Progenitor cell of endocrine pancreas (in vitro differentiated cells): ENCODE data around the gene RARB. TPM values are rescaled to one million over a fixed set of nuclear protein-coding genes. Genes with fewer than 3 reads are reported as not detected.

Experiments used
- DNase-seq: peaks from one replicate; pipeline ENCODE4 v3.0.0; 2021; ENCODE audit warnings: low spot score; ENCODE audit not compliant: unreplicated experiment
- H3K27ac Mint-ChIP-seq: 2 replicates; pipeline ENCODE4 v1.8.0; 2021; ENCODE audit warnings: mild to moderate bottlenecking, moderate library complexity, mixed read lengths
- H3K27me3 Mint-ChIP-seq: 2 replicates; pipeline ENCODE4 v1.8.0; 2021; ENCODE audit warnings: mixed read lengths
- H3K36me3 Mint-ChIP-seq: 2 replicates; pipeline ENCODE4 v1.8.0; 2022; ENCODE audit warnings: mixed read lengths; ENCODE audit not compliant: insufficient read depth
- H3K4me1 Mint-ChIP-seq: 2 replicates; pipeline ENCODE4 v1.8.0; 2021; ENCODE audit warnings: low read depth, mixed read lengths
- H3K4me3 Mint-ChIP-seq: 2 replicates; pipeline ENCODE4 v1.8.0; 2021; ENCODE audit warnings: low read depth, mild to moderate bottlenecking, moderate library complexity, mixed read lengths
- H3K9me3 Mint-ChIP-seq: 2 replicates; pipeline ENCODE4 v1.8.0; 2021; ENCODE audit warnings: low read depth, mixed read lengths
- total RNA-seq: library from RNA; stranded (reverse); gene quantifications from 2 replicates; pipeline ENCODE4 v1.2.1, GENCODE V29; 2021
- TF ChIP-seq, protein P1 (sequence below): fragments of 200-600 bp; sonication (generic); IDR thresholded peaks from one replicate; pipeline ENCODE4 v1.5.0; 2021; ENCODE audit warnings: antibody characterized with exemption, mild to moderate bottlenecking; ENCODE audit not compliant: unreplicated experiment

RARB gene
- total RNA-seq, 1 donor from 2014 or later = 30.0 TPM

DNA sequence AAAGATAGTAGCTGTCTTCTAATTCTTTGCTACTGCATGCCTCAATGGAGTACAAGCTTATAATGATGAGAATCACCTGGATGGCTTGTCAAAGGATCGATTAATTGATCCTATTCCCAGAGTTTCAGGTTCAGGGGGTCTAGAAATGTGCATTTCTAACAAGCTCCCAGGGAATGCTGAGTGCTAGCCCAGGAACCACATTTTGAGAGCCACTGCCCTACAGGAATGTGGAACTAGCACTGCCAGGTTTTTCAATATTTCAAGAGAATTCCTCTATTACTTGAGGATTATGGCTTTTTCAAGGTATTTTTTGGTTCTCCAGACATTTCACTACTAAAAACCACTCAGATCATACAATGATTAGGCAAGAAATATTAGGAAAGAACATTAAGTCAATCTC is 52.7 kb downstream of the RARB start:
- H3K4me3 Mint-ChIP-seq = no peak overlapping the region
- no peaks in the 10 kb centered on the region for H3K9me3 Mint-ChIP-seq

DNA sequence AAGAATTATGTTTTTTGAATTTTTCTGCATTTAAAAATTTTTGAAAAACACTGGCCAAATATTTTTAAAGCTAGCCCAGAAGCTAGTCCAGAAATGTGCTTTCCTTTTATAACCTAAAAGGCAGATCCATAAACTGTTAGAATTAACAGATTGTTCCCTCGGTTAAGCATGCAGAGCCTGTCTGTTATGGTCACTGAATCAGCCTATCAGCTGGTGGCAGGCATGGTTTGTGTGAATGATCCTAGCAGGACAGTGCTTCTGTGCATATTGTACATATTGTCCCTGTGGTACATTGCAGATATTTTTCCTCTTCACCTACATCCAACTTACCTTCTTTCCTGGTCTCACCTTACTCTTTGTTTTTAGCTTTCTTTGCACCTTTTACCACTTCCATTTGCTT is 53.3 kb downstream of the RARB start:
- TF ChIP-seq, protein P1, sequence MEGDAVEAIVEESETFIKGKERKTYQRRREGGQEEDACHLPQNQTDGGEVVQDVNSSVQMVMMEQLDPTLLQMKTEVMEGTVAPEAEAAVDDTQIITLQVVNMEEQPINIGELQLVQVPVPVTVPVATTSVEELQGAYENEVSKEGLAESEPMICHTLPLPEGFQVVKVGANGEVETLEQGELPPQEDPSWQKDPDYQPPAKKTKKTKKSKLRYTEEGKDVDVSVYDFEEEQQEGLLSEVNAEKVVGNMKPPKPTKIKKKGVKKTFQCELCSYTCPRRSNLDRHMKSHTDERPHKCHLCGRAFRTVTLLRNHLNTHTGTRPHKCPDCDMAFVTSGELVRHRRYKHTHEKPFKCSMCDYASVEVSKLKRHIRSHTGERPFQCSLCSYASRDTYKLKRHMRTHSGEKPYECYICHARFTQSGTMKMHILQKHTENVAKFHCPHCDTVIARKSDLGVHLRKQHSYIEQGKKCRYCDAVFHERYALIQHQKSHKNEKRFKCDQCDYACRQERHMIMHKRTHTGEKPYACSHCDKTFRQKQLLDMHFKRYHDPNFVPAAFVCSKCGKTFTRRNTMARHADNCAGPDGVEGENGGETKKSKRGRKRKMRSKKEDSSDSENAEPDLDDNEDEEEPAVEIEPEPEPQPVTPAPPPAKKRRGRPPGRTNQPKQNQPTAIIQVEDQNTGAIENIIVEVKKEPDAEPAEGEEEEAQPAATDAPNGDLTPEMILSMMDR = no peak
- no peaks in the 10 kb centered on the region for H3K27me3 Mint-ChIP-seq
- H3K4me3 Mint-ChIP-seq = no peak overlapping the region
- H3K4me1 Mint-ChIP-seq = peaks cover 48% of the 10 kb centered on the region
- peak overlapping the region; percentile 29 for H3K27ac Mint-ChIP-seq
- H3K36me3 Mint-ChIP-seq = peaks cover 2% of the 10 kb centered on the region
- H3K9me3 Mint-ChIP-seq = no peaks in the 10 kb centered on the region
- no peak for DNase-seq

More for the DNA sequence above, 52.7 kb downstream of the RARB start:
- Mint-ChIP-seq H3K4me1 (peaks cover 46% of the 10 kb centered on the region), H3K36me3 (peaks cover 4% of the 10 kb centered on the region), H3K27ac (no peak overlapping the region), H3K27me3 (no peaks in the 10 kb centered on the region)
- TF ChIP-seq, protein P1 = no peak
- DNase-seq = no peak

DNA sequence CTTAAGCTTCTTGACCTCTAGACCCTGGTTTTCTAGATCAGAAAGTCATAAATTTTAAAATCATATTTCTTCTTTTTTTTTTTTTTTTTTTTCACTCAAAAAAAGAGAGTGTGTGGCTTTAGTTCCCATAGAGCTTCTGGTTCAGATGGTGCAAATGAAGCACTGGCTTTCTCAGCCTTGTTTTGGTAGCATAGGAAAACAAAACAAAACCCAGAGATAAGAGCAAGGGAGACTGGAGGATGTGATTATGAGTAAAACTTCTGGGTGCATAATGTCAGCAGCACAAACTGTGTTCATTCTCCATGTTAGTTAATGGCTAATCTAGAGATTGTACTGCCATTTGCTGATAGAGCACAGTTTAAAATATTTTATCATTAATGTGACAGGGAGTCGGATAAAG is 55.4 kb downstream of the RARB start:
- DNase-seq = no peak
- H3K4me1 Mint-ChIP-seq = peaks cover 55% of the 10 kb centered on the region
- no peak overlapping the region for H3K27ac Mint-ChIP-seq
- H3K9me3 Mint-ChIP-seq = no peaks in the 10 kb centered on the region
- TF ChIP-seq, protein P1 = no peak
- H3K4me3 Mint-ChIP-seq = no peak overlapping the region
- no peaks in the 10 kb centered on the region for H3K36me3 Mint-ChIP-seq
- no peaks in the 10 kb centered on the region for H3K27me3 Mint-ChIP-seq

- H3K27me3 Mint-ChIP-seq = no peaks in the 10 kb centered on the region
- no peak for DNase-seq
- TF ChIP-seq, protein P1 = no peak
- H3K36me3 Mint-ChIP-seq = peaks cover 5% of the 10 kb centered on the region
- peaks cover 49% of the 10 kb centered on the region for H3K4me1 Mint-ChIP-seq
- no peak overlapping the region for H3K27ac Mint-ChIP-seq
- no peaks in the 10 kb centered on the region for H3K9me3 Mint-ChIP-seq
- no peak overlapping the region for H3K4me3 Mint-ChIP-seq
These were observed 57.6 kb downstream of the RARB start for GRCh38 chr3:25485673-25486072.

- H3K27me3 Mint-ChIP-seq = no peaks in the 10 kb centered on the region
- H3K9me3 Mint-ChIP-seq = no peaks in the 10 kb centered on the region
- no peak for DNase-seq
- H3K4me1 Mint-ChIP-seq = peaks cover 41% of the 10 kb centered on the region
- H3K4me3 Mint-ChIP-seq = no peak overlapping the region
- H3K36me3 Mint-ChIP-seq = peaks cover 12% of the 10 kb centered on the region
- TF ChIP-seq, protein P1 = no peak
- H3K27ac Mint-ChIP-seq = no peak overlapping the region
These were observed 58.9 kb downstream of the RARB start for GRCh38 chr3:25486932-25487331.
